DMS53 (cell line): Measurements from ENCODE around the gene PCDHA6.
"Not testable (repeated sequence)": the region's sequence is repeated elsewhere in the genome, so short reads cannot be mapped to it uniquely, and the experiment has no call there.

Experiments
- DNase-seq: peaks from one replicate; lab custom pipeline; 2025; lab: John Stamatoyannopoulos, UW

Gene PCDHA6

DNA sequence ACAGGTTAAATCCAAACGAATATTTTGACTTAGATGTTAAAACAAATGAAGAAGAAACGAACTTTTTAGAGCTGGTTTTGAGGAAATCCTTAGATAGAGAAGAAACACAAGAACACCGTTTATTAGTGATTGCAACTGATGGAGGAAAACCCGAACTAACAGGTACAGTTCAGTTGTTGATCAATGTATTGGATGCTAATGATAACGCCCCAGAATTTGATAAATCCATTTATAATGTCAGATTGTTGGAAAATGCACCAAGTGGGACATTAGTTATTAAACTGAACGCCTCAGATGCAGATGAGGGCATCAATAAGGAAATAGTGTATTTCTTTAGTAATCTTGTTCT is 5.5 kb upstream of the PCDHA6 start:
- DNase-seq: no peak

DNA sequence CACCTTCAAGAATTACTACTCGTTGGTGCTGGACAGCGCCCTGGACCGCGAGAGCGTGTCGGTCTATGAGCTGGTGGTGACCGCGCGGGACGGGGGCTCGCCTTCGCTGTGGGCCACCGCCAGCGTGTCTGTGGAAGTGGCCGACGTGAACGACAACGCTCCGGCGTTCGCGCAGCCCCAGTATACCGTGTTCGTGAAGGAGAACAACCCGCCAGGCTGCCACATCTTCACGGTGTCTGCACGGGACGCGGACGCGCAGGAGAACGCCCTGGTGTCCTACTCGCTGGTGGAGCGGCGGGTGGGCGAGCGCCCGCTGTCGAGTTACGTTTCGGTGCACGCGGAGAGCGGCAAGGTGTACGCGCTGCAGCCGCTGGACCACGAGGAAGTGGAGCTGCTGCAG is 4.8 kb upstream of the PCDHA6 start:
- not testable (repeated sequence) for DNase-seq

DNA sequence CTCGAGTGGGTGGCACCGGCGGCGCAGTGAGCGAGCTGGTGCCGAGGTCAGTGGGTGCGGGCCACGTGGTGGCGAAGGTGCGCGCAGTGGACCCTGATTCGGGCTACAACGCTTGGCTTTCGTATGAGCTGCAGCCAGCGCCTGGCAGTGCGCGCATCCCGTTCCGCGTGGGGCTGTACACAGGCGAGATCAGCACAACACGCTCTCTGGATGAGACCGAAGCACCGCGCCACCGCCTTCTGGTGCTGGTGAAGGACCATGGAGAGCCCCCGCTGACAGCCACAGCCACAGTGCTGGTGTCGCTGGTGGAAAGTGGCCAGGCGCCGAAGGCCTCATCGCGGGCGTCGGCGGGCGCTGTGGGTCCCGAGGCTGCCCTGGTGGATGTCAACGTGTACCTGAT is 4.3 kb upstream of the PCDHA6 start:
- no peak for DNase-seq

DNA sequence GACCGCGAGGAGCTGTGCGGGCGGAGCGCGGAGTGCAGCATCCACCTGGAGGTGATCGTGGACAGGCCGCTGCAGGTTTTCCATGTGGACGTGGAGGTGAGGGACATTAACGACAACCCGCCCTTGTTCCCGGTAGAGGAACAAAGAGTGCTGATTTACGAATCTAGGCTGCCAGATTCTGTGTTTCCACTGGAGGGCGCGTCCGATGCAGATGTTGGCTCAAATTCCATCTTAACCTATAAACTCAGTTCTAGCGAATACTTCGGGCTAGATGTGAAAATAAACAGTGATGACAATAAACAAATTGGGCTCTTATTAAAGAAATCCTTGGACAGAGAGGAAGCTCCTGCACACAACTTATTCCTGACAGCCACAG is 590 bp downstream of the PCDHA6 start:
- DNase-seq: peak; percentile 68

DNA sequence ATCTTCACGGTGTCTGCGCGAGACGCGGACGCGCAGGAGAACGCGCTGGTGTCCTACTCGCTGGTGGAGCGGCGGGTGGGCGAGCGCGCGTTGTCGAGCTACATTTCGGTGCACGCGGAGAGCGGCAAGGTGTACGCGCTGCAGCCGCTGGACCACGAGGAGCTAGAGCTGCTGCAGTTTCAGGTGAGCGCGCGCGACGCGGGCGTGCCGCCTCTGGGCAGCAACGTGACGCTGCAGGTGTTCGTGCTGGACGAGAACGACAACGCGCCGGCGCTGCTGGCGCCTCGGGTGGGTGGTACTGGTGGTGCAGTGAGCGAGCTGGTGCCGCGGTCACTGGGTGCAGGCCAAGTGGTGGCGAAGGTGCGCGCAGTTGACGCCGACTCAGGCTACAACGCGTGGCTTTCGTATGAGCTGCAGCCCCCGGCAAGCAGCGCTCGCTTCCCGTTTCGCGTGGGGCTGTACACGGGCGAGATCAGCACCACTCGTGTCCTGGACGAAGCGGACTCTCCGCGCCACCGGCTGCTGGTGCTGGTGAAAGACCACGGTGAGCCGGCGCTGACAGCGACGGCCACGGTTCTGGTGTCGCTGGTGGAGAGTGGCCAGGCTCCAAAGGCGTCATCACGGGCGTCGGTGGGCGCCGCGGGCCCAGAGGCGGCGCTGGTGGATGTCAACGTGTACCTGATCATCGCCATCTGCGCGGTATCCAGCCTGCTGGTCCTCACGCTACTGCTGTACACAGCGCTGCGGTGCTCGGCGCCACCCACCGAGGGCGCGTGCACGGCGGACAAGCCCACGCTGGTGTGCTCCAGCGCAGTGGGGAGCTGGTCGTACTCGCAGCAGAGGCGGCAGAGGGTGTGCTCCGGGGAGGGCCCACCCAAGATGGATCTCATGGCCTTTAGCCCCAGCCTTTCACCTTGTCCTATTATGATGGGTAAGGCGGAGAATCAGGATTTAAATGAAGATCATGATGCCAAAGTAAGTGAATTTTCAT is 2.0 kb downstream of the PCDHA6 start:
- not testable (repeated sequence) for DNase-seq

DNA sequence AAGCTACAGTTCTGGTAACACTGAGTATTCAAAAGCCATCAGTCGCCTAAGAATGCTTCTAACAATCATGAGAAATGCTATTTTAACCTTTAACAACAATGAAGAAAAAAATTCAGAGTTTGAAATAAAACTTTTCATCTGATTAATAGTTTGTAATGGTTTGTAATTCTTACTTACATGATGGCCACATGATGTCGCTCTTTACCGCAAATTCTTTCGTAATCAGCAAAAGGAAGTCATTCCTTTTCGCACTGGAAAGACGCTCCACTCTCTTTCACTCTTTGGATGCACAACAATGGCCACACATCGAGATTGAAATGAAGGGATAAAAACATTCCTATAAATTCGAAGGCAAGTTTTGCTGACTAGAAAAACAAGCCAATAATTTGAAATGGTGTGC is 6.2 kb downstream of the PCDHA6 start, which contains the start of gene PCDHA7:
Gene PCDHA7, plus strand, starts transcription at position 277 of the 400 bp plus-strand sequence. Its CDS starts 115 bp downstream, at position 392.
- DNase-seq: peak; percentile 79

DNA sequence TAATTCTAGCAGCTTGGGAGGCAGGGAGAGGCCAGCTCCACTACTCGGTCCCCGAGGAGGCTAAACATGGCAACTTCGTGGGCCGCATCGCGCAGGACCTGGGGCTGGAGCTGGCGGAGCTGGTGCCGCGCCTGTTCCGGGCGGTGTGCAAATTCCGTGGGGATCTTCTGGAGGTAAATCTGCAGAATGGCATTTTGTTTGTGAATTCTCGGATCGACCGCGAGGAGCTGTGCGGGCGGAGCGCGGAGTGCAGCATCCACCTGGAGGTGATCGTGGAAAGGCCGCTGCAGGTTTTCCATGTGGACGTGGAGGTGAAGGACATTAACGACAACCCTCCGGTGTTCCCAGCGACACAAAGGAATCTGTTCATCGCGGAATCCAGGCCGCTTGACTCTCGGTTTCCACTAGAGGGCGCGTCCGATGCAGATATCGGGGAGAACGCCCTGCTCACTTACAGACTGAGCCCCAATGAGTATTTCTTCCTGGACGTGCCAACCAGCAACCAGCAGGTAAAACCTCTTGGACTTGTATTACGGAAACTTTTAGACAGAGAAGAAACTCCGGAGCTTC is 6.8 kb downstream of the PCDHA6 start:
- peak; percentile 77 for DNase-seq

DNA sequence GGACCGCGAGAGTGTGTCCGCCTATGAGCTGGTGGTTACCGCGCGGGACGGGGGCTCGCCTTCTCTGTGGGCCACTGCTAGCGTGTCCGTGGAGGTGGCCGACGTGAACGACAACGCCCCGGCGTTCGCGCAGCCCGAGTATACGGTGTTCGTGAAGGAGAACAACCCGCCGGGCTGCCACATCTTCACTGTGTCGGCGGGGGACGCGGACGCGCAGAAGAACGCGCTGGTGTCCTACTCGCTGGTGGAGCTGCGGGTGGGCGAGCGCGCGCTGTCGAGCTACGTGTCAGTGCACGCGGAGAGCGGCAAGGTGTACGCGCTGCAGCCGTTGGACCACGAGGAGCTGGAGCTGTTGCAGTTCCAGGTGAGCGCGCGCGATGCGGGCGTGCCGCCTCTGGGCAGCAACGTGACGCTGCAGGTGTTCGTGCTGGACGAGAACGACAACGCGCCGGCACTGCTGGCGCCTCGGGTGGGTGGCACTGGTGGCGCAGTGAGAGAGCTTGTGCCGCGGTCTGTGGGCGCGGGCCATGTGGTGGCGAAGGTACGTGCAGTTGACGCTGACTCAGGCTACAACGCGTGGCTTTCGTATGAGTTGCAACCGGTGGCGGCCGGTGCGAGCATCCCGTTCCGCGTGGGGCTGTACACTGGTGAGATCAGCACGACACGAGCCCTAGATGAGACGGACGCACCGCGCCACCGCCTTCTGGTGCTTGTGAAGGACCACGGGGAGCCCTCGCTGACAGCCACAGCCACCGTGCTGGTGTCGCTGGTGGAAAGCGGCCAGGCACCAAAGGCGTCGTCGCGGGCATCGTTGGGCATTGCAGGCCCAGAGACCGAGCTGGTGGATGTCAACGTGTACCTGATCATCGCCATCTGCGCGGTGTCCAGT is 8.1 kb downstream of the PCDHA6 start:
- no peak for DNase-seq

DNA sequence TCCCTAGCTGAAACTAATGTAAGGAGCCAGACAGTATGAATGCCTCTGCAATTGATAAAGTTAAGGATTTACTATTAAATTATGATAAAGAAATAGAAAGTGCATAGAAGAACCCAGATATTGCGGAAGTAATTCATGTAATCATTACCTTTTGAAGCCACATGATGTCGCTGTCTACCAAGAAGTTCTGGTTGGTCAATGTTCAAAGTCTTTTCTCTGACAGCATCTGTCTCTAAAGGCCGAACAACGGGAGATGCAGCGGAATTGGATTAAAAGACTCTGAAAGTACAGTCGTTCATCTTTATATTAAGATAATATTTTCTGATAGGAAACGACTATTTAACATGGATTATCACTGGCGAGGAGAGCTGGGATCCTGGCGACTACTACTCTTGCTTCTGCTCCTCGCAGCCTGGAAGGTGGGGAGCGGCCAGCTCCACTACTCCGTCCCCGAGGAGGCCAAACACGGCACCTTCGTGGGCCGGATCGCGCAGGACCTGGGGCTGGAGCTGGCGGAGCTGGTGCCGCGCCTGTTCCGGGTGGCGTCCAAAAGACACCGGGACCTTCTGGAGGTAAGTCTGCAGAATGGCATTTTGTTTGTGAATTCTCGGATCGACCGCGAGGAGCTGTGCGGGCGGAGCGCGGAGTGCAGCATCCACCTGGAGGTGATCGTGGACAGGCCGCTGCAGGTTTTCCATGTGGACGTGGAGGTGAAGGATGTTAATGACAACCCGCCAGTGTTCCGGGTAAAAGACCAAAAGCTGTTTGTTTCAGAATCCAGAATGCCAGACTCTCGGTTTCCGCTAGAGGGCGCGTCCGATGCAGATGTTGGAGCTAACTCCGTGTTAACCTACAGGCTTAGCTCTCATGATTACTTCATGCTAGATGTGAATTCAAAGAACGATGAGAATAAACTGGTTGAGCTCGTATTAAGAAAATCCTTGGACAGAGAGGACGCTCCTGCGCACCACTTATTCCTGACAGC is 13.5 kb downstream of the PCDHA6 start, which contains the start of gene PCDHA8:
Gene PCDHA8, plus strand, starts transcription at position 210 of the 985 bp plus-strand sequence. Its CDS starts 135 bp downstream, at position 345.
- peak; percentile 78 for DNase-seq

DNA sequence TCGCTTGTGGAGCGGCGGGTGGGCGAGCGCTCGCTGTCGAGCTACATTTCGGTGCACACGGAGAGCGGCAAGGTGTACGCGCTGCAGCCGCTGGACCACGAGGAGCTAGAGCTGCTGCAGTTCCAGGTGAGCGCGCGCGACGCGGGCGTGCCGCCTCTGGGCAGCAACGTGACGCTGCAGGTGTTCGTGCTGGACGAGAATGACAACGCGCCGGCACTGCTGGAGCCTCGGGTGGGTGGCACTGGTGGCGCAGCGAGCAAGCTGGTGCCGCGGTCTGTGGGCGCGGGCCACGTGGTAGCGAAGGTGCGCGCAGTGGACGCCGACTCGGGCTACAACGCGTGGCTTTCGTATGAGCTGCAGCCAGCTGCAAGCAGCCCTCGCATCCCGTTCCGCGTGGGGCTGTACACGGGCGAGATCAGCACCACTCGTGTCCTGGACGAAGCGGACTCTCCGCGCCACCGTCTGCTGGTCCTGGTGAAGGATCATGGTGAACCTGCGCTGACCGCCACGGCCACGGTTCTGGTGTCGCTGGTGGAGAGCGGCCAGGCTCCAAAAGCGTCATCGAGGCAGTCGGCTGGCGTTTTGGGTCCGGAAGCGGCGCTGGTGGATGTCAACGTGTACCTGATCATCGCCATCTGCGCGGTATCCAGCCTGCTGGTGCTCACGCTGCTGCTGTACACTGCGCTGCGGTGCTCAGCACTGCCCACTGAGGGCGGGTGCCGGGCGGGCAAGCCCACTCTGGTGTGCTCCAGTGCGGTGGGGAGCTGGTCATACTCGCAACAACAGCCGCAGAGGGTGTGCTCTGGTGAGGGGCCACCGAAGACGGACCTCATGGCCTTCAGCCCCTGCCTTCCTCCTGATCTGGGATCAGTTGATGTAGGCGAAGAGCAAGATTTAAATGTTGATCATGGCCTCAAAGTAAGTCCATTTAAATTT is 15.3 kb downstream of the PCDHA6 start:
- DNase-seq: no peak

DNA sequence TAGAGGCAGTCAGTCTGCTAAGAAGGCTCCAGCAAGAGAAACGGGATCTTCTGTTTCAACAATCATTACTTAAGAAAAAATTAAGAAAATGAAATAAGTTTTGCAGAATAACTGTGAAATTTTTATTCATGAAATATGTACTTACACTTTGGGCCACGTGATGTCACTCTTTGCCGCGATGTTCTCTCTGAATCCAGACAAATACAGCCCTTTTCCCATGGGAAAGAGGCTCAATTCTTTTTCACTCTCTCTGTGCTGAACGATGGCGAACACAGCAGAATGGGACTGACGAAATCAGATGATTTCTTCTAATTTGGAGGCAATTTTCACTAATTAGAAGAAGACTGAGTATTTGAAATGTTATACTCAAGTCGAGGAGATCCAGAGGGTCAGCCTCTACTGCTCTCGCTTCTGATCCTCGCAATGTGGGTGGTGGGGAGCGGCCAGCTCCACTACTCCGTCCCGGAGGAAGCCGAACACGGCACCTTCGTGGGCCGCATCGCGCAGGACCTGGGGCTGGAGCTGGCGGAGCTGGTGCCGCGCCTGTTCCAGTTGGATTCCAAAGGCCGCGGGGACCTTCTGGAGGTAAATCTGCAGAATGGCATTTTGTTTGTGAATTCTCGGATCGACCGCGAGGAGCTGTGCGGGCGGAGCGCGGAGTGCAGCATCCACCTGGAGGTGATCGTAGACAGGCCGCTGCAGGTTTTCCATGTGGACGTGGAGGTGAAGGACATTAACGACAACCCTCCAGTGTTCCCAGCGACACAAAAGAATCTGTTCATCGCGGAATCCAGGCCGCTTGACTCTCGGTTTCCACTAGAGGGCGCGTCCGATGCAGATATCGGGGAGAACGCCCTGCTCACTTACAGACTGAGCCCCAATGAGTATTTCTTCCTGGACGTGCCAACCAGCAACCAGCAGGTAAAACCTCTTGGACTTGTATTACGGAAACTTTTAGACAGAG is 20.7 kb downstream of the PCDHA6 start, which contains the start of gene PCDHA9:
Gene PCDHA9, plus strand, starts transcription at position 244 of the 964 bp plus-strand sequence. Its CDS starts 114 bp downstream, at position 358.
- DNase-seq: peak; percentile 51

DNA sequence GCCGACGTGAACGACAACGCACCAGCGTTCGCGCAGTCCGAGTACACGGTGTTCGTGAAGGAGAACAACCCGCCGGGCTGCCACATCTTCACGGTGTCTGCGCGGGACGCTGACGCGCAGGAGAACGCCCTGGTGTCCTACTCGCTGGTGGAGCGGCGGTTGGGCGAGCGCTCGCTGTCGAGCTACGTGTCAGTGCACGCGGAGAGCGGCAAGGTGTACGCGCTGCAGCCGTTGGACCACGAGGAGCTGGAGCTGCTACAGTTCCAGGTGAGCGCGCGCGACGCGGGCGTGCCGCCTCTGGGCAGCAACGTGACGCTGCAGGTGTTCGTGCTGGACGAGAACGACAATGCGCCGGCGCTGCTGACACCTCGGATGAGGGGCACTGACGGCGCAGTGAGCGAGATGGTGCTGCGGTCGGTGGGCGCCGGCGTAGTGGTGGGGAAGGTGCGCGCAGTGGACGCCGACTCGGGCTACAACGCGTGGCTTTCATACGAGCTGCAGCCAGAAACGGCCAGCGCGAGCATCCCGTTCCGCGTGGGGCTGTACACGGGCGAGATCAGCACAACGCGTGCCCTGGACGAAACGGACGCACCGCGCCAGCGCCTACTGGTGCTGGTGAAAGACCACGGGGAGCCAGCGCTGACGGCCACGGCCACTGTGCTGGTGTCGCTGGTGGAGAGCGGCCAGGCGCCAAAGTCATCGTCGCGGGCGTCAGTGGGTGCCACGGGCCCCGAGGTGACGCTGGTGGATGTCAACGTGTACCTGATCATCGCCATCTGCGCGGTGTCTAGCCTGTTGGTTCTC is 22.3 kb downstream of the PCDHA6 start:
- not testable (repeated sequence) for DNase-seq

DNA sequence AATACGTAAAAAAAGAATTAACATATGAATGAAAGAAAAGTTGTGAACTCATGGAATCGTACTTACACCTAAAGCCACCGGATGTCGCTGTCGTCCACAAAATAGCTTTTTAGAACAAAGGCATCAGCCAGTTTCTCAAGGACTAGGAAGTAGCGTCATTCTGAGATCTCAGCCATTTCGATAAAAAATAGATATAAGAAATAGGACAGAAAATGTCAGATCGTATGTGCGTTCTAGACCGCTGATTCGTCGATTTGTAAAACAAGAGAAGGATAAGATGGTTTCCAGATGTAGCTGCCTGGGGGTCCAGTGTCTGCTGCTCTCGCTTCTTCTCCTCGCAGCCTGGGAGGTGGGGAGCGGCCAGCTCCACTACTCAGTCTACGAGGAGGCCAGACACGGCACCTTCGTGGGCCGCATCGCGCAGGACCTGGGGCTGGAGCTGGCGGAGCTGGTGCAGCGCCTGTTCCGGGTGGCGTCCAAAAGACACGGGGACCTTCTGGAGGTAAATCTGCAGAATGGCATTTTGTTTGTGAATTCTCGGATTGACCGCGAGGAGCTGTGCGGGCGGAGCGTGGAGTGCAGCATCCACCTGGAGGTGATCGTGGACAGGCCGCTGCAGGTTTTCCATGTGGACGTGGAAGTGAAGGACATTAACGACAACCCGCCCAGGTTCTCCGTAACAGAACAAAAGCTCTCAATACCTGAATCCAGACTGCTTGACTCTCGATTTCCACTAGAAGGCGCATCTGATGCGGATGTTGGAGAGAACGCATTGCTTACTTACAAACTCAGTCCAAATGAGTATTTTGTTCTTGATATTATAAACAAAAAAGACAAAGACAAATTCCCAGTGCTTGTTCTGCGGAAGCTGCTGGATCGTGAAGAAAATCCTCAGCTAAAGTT is 28.3 kb downstream of the PCDHA6 start, which contains the start of gene PCDHA10:
Gene PCDHA10, plus strand, starts transcription at position 126 of the 903 bp plus-strand sequence. Its CDS starts 152 bp downstream, at position 278.
- DNase-seq: peak; percentile 88

DNA sequence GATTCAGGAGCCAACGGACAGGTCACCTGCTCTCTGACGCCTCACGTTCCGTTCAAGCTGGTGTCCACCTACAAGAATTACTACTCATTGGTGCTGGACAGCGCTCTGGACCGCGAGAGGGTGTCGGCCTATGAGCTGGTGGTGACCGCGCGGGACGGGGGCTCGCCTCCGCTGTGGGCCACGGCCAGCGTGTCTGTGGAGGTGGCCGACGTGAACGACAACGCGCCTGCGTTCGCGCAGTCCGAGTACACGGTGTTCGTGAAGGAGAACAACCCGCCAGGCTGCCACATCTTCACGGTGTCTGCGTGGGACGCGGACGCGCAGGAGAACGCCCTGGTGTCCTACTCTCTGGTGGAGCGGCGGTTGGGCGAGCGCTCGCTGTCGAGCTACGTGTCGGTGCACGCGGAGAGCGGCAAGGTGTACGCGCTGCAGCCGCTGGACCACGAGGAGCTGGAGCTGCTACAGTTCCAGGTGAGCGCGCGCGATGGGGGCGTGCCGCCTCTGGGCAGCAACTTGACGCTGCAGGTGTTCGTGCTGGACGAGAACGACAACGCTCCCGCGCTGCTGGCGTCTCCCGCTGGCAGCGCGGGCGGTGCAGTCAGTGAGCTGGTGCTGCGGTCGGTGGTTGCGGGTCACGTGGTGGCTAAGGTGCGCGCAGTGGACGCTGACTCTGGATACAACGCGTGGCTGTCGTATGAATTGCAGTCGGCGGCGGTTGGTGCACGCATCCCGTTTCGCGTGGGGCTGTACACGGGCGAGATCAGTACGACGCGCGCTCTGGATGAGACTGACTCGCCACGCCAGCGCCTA is 29.6 kb downstream of the PCDHA6 start:
- DNase-seq: no peak

DNA sequence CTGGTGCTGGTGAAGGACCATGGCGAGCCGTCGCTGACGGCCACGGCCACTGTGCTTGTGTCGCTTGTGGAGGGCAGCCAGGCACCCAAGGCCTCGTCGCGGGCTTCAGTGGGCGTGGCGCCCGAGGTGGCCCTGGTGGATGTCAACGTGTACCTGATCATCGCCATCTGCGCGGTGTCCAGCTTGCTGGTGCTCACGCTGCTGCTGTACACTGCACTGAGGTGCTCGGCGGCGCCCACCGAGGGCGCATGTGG is 30.2 kb downstream of the PCDHA6 start:
- no peak for DNase-seq
